Stimulated activated CD4-positive, alpha-beta T cell treated with anti-CD3 and anti-CD28 coated beads, Interleukin-4, amount 100 ng/mL, for 1 hour (primary cell): ENCODE measurements around the gene SMARCD2.

Experiments
- DNase-seq: peaks from one replicate; pipeline ENCODE4 v3.0.0-alpha.2; 2020

The SMARCD2 gene

DNA sequence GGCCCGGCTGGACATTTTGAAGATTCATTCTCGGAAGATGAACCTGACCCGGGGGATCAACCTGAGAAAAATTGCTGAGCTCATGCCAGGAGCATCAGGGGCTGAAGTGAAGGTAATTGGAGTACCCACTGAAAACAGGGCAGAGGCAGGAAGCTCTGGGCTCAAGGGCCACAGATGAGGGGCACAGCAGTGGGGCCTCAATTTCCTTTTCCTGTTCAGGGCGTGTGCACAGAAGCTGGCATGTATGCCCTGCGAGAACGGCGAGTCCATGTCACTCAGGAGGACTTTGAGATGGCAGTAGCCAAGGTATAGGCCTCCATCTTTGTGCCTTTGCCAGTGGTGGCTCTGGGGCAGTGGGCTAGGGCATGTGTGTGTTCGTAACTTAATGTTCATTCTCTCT is 11.0 kb downstream of the SMARCD2 start:
- no peak for DNase-seq

DNA sequence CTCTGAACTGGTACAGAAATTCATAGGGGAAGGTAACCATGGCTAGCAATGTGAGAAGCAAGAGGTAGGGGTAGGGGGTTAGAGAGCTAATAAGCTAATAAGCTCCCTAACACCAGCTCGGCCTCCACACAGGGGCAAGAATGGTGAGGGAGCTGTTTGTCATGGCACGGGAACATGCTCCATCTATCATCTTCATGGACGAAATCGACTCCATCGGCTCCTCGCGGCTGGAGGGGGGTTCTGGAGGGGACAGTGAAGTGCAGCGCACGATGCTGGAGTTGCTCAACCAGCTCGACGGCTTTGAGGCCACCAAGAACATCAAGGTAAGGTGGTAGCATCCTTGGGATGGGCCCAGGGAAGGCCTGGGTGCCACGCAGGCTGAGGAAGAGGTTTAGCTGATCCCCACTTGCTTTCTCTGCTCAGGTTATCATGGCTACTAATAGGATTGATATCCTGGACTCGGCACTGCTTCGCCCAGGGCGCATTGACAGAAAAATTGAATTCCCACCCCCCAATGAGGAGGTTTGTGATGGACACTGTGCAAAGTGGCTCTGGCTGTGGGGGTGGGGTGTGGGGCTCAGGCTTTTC is 11.5 kb downstream of the SMARCD2 start:
- DNase-seq: no peak

DNA sequence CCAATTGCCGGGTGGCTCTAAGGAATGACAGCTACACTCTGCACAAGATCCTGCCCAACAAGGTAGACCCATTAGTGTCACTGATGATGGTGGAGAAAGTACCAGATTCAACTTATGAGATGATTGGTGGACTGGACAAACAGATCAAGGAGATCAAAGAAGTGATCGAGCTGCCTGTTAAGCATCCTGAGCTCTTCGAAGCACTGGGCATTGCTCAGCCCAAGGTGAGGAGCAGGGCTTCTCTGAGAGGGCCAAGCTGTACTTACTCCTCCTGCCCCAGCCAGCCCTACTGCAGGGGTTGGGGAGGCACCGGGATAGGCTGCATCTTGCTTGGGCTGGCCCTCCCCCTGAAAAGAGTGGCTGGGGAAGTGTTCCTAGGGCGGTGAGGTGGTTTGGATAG is 12.2 kb downstream of the SMARCD2 start:
- DNase-seq: no peak

DNA sequence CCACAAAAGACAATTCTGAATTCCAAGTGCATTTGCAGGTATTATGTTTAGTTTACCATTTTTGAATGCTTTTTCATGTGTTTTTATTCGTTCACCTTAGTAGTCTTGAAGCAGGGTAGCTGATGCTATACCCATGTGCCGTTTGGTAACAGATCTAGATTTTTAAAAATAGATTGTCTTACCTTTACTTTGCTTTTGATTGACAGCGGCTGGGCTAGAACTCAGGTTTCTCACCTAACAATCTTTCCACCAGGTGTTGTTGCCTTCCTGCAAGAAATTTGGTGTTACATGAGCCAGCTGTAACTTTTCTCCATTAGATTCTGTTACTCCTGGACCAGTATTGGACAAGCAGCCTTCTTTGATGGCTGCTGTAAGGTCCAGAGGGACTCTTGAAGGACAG is 13.5 kb downstream of the SMARCD2 start:
- DNase-seq: no peak

DNA sequence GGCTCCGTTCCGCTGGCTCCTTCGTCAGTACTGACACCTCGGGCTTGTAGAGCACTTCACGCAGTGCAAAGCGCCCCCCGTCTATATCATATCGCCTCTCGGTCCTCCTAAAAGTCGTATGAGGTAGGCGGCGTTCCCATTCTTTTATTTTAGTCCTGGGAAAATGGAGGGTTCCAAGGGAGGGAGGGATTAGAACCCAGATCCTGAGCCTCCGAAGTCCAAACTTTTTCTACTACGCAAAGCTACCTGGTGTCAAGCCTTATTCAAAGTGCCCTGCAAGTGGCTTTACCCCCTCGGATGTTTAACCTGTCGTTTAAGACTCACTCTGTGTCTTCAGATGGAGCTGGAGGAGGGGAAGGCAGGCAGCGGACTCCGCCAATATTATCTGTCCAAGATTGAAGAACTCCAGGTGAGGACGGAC is 14.7 kb downstream of the SMARCD2 start:
- no peak for DNase-seq

DNA sequence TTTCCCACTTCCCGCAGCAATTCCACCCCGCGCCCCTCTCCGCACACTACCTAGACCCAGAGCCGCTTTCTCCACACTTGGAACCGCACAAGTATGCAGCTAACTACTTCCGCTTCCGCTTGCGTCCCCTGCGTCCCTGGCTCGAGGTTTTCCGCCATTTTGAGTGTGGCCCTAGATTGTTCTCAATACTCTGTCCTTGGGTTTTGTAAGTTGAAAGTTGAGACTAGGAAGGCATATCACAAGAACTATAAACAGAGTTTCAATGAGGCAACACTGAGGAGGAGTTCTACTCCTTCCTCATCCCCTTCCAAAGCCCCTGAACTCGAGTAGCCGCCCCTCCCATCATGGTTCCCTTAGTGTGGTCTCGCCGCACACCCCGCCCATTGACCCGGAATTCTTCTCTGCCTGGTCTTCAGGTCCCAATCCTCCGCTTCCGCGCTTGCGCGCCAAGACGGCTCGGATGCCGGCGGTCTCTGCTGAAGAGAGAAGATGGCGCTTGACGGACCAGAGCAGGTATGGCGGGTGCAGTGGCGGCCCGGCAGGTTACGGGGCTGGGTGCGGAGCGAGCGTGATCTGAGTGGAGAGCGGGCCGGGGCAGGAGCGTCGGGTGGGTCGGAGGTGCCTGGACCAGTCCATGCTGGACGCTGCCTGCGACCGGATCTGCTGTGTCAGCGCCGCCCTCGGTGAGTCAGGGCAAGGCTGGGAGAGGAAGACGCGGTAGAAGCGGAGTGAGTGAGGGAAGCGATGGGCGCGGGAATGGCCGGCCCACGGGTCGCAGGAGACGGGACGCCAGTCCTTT is 15.3 kb downstream of the SMARCD2 start, which contains the start of the genes FTSJ3 and PSMC5:
Gene FTSJ3, minus strand, starts transcription at position 662 of the 799 bp plus-strand sequence. CDS start 761 bp downstream, outside the sequence.
Gene PSMC5, plus strand, starts transcription at position 430 of the 799 bp plus-strand sequence. Its CDS starts 60 bp downstream, at position 490.
- DNase-seq: peak; percentile 95

DNA sequence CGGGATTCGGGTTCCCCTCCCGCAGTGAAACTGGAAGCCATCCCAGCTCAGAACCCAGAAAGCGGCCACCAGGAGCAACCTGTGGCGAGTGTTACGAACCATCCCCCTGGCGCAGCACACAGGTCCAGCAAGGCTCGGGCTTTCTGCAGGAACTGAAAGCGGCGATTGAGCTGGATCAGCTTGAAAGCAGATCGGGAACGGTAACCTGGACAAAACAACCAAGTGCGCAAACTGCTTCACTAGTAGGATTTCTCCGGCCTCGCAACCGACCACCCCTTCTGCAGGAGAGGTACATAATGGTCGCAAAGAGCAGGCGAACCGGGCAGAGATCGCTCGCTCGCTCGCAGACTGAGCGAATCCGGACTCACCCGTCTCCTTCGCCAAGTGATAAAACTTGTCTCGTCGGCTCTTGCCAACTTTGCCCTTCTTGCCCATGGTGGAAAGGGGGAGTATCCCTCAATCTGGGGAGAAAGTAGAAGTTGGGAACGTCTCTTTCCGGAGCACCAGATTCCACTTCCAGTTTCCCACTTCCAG is 15.9 kb downstream of the SMARCD2 start:
- peak; percentile 26 for DNase-seq

DNA sequence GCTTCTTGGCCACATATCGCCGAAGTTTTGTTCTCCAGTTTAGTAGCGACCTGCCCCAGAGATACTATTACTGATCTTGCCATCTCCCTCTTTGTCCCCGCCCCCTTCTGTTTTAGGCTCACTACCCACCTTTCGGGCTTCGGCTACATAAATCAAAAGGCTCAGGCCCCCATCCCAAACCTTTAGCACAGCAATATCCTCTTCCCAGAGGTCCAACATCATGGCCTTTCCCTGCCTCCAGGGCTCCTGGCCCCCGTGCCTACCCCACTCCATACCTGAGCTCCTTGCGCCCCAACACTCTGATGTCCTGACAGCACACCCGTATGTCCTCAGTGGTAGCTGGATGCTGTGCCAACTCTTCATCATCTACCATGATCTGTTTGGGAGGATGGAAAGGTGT is 18.1 kb downstream of the SMARCD2 start:
- no peak for DNase-seq

DNA sequence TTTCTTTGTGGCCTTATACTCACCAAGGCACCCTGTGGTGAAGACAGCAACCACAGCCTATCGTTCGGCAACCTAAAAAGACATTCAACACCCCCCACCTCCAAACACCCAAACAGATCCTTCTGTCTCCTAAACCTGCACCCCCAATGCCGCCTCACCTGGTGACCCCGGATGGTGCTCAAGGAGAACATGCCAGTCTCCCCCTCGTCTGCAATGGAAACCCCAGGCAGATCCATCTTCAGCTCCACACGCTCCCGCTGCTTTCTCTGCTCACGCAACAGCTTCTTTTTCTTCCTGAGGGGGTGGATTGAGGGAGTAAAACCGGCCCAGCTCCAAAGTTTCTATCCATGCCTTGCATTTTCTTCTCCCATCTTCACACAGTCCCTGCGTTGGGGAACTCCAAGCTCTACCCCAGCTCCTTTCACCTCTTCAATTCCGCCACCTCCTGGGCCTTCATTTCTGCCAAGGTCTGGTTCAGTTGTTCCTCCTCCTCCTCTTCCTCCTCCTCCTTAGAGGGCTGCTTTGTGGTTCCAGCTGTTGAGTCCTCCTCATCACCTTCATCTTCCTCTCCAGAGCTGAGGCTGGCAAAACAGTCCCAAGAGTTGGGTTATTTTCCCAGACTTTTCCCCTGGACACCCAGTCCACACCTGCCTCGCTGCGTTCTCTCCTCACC is 18.7 kb downstream of the SMARCD2 start:
- no peak for DNase-seq

DNA sequence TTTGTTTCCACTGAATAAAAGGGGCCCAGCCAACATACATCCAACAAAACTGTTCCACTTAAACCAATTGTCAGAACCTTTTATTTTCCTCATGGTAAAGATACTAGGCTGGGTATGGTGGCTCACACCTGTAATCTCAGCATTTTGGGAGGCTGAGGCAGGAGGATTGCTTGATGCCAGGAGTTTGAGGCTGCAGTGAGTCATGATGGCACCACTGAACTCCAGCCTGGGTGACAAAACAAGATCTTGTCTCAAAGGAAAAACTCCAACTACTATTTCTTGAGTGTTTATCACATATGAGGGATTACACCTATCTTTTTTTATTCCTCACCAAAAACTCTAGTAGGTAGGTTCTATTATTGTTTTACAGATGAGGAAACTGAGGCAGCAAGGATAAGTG is 19.9 kb downstream of the SMARCD2 start:
- no peak for DNase-seq

DNA sequence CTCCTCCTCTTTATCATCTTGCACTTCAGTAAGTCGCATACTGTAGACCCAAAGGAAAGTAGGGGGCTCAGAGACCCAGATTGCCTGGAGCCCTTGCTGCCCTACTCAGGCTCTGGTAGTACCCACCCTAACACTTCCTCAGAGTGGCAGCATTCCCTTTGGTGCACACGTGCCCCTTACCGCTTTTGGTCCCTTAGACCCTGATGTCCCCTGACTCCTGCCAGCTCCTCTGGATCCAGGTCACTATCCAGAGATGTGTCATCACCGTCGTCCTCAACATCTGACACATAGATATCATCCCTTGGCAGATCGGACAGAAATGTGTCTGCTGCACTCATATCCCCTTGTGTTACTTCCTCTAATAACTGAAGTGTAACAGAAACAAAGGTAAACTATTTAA is 20.7 kb downstream of the SMARCD2 start:
- DNase-seq: no peak

DNA sequence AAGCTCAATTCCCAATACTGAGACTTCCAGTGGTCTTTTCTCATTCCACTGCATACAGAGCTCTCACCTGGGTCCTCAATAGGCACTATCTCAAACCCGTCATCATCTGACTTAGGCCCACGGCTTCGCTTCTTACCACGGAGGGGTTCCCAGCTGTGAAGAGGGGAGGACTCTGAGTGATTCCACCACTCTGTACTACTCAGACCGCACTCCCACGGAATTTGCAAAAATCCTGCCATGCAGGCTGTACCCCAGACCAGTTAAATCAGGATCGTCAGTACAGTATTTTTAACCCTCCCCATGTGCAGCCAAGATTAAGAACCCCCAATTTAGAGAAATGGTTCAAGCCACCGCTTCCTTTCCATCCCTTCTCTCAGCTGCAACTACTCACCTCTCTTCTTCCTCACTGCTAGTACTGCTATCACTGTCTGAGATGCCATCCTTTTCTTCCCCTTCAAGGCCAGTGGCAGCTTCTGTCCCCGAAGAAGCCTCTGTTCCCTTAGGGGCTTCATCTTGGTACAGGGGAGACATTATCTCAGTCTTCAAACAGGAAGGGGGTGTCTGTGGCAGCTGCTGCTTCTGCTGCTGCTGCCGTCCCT is 21.4 kb downstream of the SMARCD2 start:
- no peak for DNase-seq

DNA sequence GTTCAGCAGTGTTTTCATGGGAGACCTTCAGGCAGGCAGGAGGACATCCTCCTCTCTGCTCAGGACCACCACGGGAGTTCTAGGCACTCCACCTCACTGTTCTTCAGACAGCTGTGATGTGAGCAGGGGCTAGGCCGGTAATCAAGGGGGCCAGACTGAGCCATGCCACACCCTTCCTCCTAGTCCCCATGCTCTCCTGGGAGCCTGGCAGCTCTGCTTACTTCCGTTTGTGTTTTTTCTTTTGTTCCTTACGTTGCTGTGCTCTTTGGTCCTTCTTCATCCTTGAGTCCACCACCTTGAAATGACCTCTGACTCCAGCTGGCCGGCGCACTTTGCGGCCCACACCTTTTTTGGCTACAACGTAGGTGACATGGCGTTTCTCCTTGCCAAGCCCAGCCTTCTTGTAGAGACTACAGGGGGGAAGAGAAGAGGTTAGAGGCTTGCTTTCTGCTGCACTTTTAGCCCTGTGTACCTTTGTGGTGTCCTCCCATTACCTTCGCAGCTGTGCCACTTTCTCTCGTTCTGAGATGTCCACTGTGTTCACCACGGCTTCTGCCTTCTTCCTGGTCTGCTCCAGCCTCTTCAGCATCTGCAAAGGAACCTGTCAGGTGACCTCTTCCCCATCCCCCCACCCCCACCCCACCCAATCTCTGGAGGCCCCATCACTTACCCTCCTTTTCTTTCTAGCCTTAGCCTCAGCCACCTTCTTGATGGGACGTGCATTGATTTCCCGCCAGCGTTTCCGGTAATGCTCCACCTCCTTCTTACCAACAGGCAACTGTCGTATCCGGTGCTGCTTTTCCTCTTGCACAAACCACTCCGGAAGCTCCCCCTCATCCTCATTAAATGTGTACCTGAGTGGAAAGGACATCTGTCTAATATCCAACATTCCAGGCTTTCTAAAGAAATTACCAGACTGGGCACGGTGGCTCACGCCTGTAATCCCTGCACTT is 22.6 kb downstream of the SMARCD2 start:
- no peak for DNase-seq

DNA sequence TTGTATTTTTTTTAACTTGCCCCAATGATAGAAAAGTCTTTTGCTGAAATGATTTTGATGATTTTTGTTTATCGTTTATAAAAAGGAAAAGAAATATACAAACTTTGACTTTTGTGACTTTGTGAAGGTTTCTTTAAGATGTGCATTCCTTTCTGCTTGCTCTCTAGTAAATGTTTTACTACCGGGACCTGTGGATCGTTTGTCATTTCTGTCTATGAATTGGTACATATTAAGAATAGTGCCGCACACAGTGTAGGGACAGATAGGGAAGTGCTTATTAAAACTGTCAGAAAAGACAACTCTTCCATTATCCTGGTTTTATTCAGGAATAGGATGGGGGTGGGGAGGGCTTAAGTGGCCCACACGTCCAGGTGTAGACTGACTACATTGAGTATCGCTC is 23.4 kb downstream of the SMARCD2 start:
- DNase-seq: no peak

DNA sequence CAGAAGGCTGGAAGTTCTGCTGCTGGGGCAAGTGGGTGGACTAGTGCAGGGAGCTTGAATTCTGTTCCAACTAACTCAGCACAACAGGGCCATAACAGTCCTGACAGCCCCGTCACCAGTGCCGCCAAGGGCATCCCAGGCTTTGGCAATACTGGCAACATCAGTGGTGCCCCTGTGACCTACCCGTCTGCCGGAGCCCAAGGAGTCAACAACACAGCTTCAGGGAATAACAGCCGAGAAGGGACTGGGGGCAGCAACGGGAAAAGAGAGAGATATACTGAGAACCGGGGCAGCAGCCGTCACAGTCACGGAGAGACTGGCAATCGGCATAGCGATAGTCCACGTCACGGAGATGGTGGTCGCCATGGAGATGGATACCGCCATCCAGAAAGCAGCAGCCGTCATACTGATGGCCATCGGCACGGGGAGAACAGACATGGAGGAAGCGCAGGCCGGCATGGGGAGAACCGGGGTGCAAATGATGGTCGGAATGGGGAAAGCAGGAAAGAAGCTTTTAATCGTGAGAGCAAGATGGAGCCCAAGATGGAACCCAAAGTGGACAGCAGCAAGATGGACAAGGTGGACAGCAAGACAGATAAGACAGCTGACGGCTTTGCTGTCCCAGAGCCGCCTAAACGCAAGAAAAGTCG is 24.6 kb downstream of the SMARCD2 start:
- DNase-seq: no peak

DNA sequence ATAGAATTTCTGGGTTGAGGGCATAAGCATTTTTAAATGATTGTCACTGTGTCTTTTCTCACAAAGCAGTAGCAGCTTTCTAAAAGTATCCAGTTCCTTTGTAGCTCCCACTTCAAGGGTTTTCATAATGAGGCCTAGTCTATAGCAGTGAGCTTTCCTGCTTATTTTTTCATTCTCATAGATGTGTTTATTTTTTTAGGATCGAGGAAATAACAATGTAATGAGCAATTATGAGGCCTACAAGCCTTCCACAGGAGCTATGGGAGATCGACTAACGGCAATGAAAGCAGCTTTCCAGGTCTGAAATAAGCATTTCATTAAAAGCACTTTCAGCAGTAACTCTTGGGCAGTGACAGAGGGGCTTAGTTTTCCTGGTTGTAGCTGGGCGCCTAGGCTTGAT is 25.8 kb downstream of the SMARCD2 start:
- no peak for DNase-seq

DNA sequence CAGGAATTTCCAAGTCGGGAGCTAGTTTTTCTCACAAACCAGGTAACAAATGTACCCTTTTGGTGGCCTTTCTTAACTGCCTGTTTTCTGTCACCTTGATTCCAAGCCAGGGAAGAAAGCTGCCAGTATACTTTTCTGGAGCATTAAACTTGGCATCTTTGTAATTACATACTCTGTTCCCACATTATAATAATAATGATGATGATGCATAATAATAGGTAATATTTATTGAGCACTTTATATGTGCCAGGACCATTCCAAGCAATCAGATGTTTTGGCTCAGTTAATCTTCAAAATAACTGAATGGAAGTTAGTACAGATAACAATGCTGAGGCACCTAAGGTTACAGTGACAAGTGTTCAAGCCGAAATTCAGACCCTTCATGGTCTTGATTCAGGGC is 26.4 kb downstream of the SMARCD2 start:
- DNase-seq: no peak

DNA sequence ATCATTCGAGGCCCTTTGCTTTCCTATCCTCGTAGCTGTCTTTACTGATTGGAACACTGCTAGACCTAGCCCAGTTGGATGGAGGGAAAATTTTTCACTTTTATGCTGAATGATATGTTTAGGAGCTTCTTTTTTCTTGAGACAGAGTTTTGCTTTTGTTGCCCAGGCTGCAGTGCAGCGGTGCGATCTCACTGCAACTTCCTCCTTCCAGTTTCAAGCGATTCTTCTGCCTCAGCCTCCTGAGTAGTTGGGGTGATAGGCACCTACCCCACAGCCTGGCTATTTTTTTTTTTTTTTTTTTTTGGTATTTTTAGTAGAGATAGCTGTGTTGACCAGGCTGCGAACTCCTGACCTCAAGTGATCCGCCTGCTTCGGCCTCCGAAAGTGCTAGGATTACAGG is 32.5 kb downstream of the SMARCD2 start:
- no peak for DNase-seq

DNA sequence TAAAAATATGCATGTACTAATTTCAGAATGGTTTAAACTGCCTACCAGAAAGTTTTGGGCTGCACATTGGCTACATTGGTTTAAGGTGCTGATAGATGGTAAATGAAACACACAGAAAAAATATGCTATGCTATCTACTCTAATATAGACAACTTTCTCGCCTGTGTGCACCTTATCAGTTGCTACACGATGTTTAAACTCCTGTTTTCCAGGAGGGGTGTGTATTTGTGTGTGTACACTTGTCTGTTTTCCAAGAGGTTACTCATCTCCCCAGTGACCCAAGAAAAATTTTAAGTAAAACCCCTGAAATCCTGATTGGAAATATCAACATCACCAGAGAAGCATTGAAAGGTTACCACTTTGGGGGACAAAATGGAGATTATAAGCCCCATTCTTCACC is 36.9 kb downstream of the SMARCD2 start:
- no peak for DNase-seq

DNA sequence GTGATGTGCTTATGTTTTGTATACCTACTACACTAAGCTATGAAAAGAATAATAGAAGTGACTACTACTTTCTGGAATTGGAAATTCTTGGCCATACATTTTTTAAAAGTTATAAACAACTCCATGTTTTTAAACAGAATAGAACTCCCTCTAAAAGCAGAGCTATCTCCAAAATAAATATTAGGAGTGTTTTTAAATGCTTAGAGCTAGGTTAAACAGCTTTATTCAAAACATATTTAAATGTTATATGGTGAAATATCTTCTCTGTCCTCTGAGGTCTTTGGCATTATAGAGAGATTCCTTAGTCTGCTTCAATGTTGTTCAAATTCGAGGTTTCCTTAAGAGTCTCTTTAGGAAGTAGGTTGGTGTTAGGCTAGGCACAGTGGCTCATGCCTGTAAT is 38.2 kb downstream of the SMARCD2 start:
- no peak for DNase-seq

DNA sequence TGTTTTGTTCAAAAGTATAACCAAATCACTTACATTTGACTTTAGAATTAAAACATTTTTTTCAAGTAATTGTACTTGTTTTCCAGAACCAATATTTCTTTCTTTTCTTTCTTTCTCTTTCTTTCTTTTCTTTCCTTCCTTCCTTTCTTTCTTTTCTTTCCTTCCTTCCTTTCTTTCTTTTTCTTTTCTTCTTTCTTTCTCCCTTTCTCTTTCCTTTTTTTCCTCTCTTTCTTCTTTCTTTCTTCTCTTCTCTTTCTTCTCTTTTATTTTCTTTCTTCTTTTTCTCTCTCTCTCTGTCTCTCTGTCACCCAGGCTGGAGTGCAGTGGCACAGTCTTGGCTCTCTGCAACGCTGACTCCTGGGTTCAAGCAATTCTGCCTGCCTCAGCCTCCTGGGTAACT is 41.7 kb downstream of the SMARCD2 start:
- DNase-seq: no peak
